DOHH2 (cell line): ENCODE data around the gene CNBD2.
"Not testable (repeated sequence)": the region's sequence is repeated elsewhere in the genome, so short reads cannot be mapped to it uniquely, and the experiment has no call there.

ENCODE experiments used
- CTCF ChIP-seq: fragments of 200-600 bp; sonication (generic); IDR thresholded peaks from one replicate; pipeline ENCODE4 v1.5.1; 2014; ENCODE audit warnings: antibody characterized with exemption, mild to moderate bottlenecking, low read depth, low read length; ENCODE audit not compliant: poor library complexity, severe bottlenecking
- EZH2phosphoT487 ChIP-seq: fragments of 200-600 bp; sonication (generic); IDR thresholded peaks from 2 replicates; pipeline ENCODE4 v1.6.1; 2017; ENCODE audit warnings: borderline replicate concordance, mild to moderate bottlenecking, antibody characterized with exemption, low read length, moderate library complexity, mixed read lengths

- TF ChIP-seq CTCF, EZH2phosphoT487: not testable (repeated sequence)
Observed at GRCh38 chr20:36068526-36068925, 100.1 kb downstream of the CNBD2 start.
